Mucosa of descending colon (tissue), 3 donors: Measurements from ENCODE around the gene CACNA1F. TPM values are rescaled to one million over a fixed set of nuclear protein-coding genes. Genes with fewer than 3 reads are reported as not detected.

Experiments
- ATAC-seq: fragments of 200-7000 bp; cut with Tn5 transposase; one replicate; pipeline ENCODE4 v1.9.1; 2020; ENCODE audit warnings: mild to moderate bottlenecking, moderate library complexity
- DNase-seq, 3 donors: peaks; one replicate each; pipeline ENCODE4 v3.0.0-alpha.2; 2020
- H3K36me3 ChIP-seq: fragments of 200-600 bp; one replicate; pipeline ENCODE4 v1.8.0; 2021; ENCODE audit warnings: low read depth, mild to moderate bottlenecking
- H3K4me1 ChIP-seq: fragments of 200-600 bp; one replicate; pipeline ENCODE4 v1.8.0; 2021; ENCODE audit warnings: low read depth, mild to moderate bottlenecking
- H3K4me3 ChIP-seq: fragments of 200-600 bp; one replicate; pipeline ENCODE4 v1.8.0; 2021; ENCODE audit warnings: mild to moderate bottlenecking
- H3K9me3 ChIP-seq: fragments of 200-600 bp; one replicate; pipeline ENCODE4 v1.8.0; 2021; ENCODE audit warnings: mild to moderate bottlenecking
- CTCF ChIP-seq: fragments of 200-600 bp; IDR thresholded peaks from one replicate; pipeline ENCODE4 v1.8.0; 2022; ENCODE audit warnings: antibody characterized with exemption, mild to moderate bottlenecking
- intact Hi-C, 2 donors: fragments of 100-400 bp; cut with DNase I in 1 of 2; cut with micrococcal nuclease in 1 of 2; formaldehyde crosslinking; loops; one replicate each; pipeline versions ENCODE4 v1.11.0 to v1.11.1; 2022; cut with DNase I, micrococcal nuclease
- total RNA-seq, 3 donors: library from RNA; stranded (reverse); fragmentation: NEBNext Ultra II Directional in 2 of 3; extraction: Animal tissue kit (Norgen Biotek cat#: 25700) in 2 of 3; gene quantifications; one replicate each; pipeline versions ENCODE4 v1.2.1 to v1.2.4, GENCODE V29; 2021 to 2023
- donor health status: DM: no; HTN: no; CAD: no; lungs with moderate emphysema.
- donor health status: DM: no; HTN: no; CAD: no.
- donor health status: DM: no; HTN: yes; CAD: no.

Gene CACNA1F
- total RNA-seq, 3 donors from 2014 or later, result 0.70 to 3.0 (median 1.7) TPM

- no peak for TF ChIP-seq CTCF
- peaks cover 7% of the 10 kb centered on the region for H3K4me1 ChIP-seq
- ATAC-seq (no peak), DNase-seq (no peak)
- intact Hi-C loops, result no loop called here
- no peak overlapping the region for H3K4me3 ChIP-seq
- no peaks in the 10 kb centered on the region for H3K9me3 ChIP-seq
- no peaks in the 10 kb centered on the region for H3K36me3 ChIP-seq
Measured at GRCh38 chrX:49276207-49276606, 43.1 kb upstream of the CACNA1F start.

- TF ChIP-seq CTCF, result no peak
- intact Hi-C loops, result no loop called here
- Histone ChIP-seq H3K9me3 (no peaks in the 10 kb centered on the region), H3K4me1 (peaks cover 7% of the 10 kb centered on the region), H3K36me3 (no peaks in the 10 kb centered on the region), H3K4me3 (no peak overlapping the region)
- ATAC-seq (no peak), DNase-seq (no peak)
Measured at GRCh38 chrX:49273181-49273727, 40.1 kb upstream of the CACNA1F start.

GRCh38 chrX:49272421-49272820 lies 39.3 kb upstream of the CACNA1F start:
- H3K4me1 ChIP-seq, result peaks cover 7% of the 10 kb centered on the region
- ATAC-seq, result no peak
- H3K4me3 ChIP-seq, result no peak overlapping the region
- H3K9me3 ChIP-seq, result no peaks in the 10 kb centered on the region
- H3K36me3 ChIP-seq, result no peaks in the 10 kb centered on the region
- intact Hi-C loops, result no loop called here
- no peak for TF ChIP-seq CTCF
- DNase-seq, result no peak

- no peak for TF ChIP-seq CTCF
- Histone ChIP-seq H3K36me3 (no peaks in the 10 kb centered on the region), H3K9me3 (no peaks in the 10 kb centered on the region), H3K4me3 (no peak overlapping the region), H3K4me1 (peaks cover 7% of the 10 kb centered on the region)
- ATAC-seq (no peak), DNase-seq (no peak)
- intact Hi-C loops, result no loop called here
Measured at GRCh38 chrX:49271341-49271740, 38.2 kb upstream of the CACNA1F start.

GRCh38 chrX:49270249-49270921 lies 37.2 kb upstream of the CACNA1F start:
- no peaks in the 10 kb centered on the region for H3K9me3 ChIP-seq
- peak; percentile 8 to 64 (median 36) for DNase-seq
- no peaks in the 10 kb centered on the region for H3K36me3 ChIP-seq
- ATAC-seq, result no peak
- intact Hi-C loops, result no loop called here
- TF ChIP-seq CTCF, result no peak
- peaks cover 7% of the 10 kb centered on the region for H3K4me1 ChIP-seq
- H3K4me3 ChIP-seq, result peak overlapping the region; percentile 42
